ENCODE measurements around the gene AOX1. TPM values are rescaled to one million over a fixed set of nuclear protein-coding genes. Genes with fewer than 3 reads are reported as not detected.

AOX1 gene
- total and polyA plus RNA-seq, 9 of the 15 experiments (the other 6 are each of a cell fraction or from before 2014, with no cell fraction given): 0.10 to 0.55 (median 0.20) TPM; not detected in 6

- peaks cover 0 to 7% of the 10 kb centered on the region in 2 experiments; a peak in 2 of 5 replicates for H3K4me1 ChIP-seq (replicated peaks in 1 of 2; ENCODE audit: control insufficient read depth in 2 of 2, insufficient read depth in 2 of 2, low read length in 2 of 2)
- BruUV-seq (replicated peaks): no TSS peak
- no peak overlapping the region for H3K4me2 ChIP-seq (ENCODE audit: insufficient read depth, low read length)
- DNase-seq (ENCODE audit: extremely low read depth in 1 of 4, low spot score in 3 of 4) (no peak), ATAC-seq (no peak), FAIRE-seq (no peak)
- WGBS (ENCODE audit: insufficient coverage, low coverage, missing lambda C conversion rate): 16% methylated on average over 3 of the region's 3 CpGs
- H4K20me1 ChIP-seq (replicated peaks; ENCODE audit: control insufficient read depth, insufficient read depth, low read length): no peaks in the 10 kb centered on the region
- TF ChIP-seq GTF2A2 (tag; IDR thresholded peaks at IDR 0.05) (no peak), TEAD4 (IDR thresholded peaks at IDR 0.05; ENCODE audit: low read length) (no peak), TEAD4 (CRISPR knock-in tag; IDR thresholded peaks at IDR 0.05; ENCODE audit: borderline replicate concordance) (no peak), MCM3 (IDR thresholded peaks at IDR 0.05) (no peak), NR2C2 (CRISPR knock-in tag; IDR thresholded peaks at IDR 0.05) (no peak), NR2C2 (tag; IDR thresholded peaks at IDR 0.05) (no peak)
- H3K4me3 ChIP-seq: no peak overlapping the region
- no peaks in the 10 kb centered on the region for H3K36me3 ChIP-seq (ENCODE audit: control insufficient read depth, insufficient read depth, low read length)
- in situ Hi-C loops (cut with MboI): no loop called here
- H2AFZ ChIP-seq (ENCODE audit: low read depth, low read length): no peak overlapping the region
- ChIA-PET POLR2A (no interaction called here), CTCF (ENCODE audit: low intra/inter-chr PET ratio) (no interaction called here)
- no peaks in the 10 kb centered on the region for H3K9me3 ChIP-seq (replicated peaks; ENCODE audit: control insufficient read depth, insufficient read depth, low read depth, low read length)
- H3K27me3 ChIP-seq (ENCODE audit: control insufficient read depth in 2 of 2, insufficient read depth in 2 of 2, low read length in 2 of 2): peaks cover 0 to 8% of the 10 kb centered on the region in 2 experiments; a peak in 2 of 5 replicates
- intact Hi-C loops (cut with micrococcal nuclease): no loop called here
- H3K79me2 ChIP-seq (ENCODE audit: control insufficient read depth, insufficient read depth, low read length): no peaks in the 10 kb centered on the region
- no peaks in the 10 kb centered on the region for H3K9me1 ChIP-seq (ENCODE audit: control insufficient read depth, insufficient read depth, low read length)
- H3K9ac ChIP-seq (ENCODE audit: insufficient read depth in 1 of 2, low read depth in 2 of 2, low read length in 2 of 2): no peak overlapping the region
- H3K27ac ChIP-seq (ENCODE audit: extremely low read depth, low read depth, low read length): no peak overlapping the region
Observed at GRCh38 chr2:200668478-200668877, 82.7 kb downstream of the AOX1 start.

- in situ Hi-C loops (cut with MboI) (no loop called here), intact Hi-C loops (cut with micrococcal nuclease) (no loop called here)
- H3K4me2 ChIP-seq (ENCODE audit: insufficient read depth, low read length): no peak overlapping the region
- H3K9me1 ChIP-seq (ENCODE audit: control insufficient read depth, insufficient read depth, low read length): no peaks in the 10 kb centered on the region
- ChIA-PET POLR2A (no interaction called here), CTCF (ENCODE audit: low intra/inter-chr PET ratio) (no interaction called here)
- BruUV-seq (replicated peaks): no TSS peak
- H3K9me3 ChIP-seq (replicated peaks; ENCODE audit: control insufficient read depth, insufficient read depth, low read depth, low read length): no peaks in the 10 kb centered on the region
- H3K36me3 ChIP-seq (ENCODE audit: control insufficient read depth, insufficient read depth, low read length): no peaks in the 10 kb centered on the region
- 55% methylated on average over 6 of the region's 9 CpGs for WGBS (ENCODE audit: insufficient coverage, low coverage, missing lambda C conversion rate)
- no peak for FAIRE-seq
- H2AFZ ChIP-seq (ENCODE audit: low read depth, low read length): no peak overlapping the region
- H3K9ac ChIP-seq (ENCODE audit: insufficient read depth in 1 of 2, low read depth in 2 of 2, low read length in 2 of 2): no peak overlapping the region
- peaks cover 0 to 14% of the 10 kb centered on the region in 2 experiments; a peak in 2 of 5 replicates for H3K27me3 ChIP-seq (ENCODE audit: control insufficient read depth in 2 of 2, insufficient read depth in 2 of 2, low read length in 2 of 2)
- H3K4me3 ChIP-seq: no peak overlapping the region
- no peaks in the 10 kb centered on the region for H3K79me2 ChIP-seq (ENCODE audit: control insufficient read depth, insufficient read depth, low read length)
- no peak for DNase-seq (ENCODE audit: extremely low read depth in 1 of 4, low spot score in 3 of 4)
- no peak for ATAC-seq
- no peak overlapping the region for H3K27ac ChIP-seq (ENCODE audit: extremely low read depth, low read depth, low read length)
- peaks cover 0 to 7% of the 10 kb centered on the region in 2 experiments; a peak in 2 of 5 replicates for H3K4me1 ChIP-seq (replicated peaks in 1 of 2; ENCODE audit: control insufficient read depth in 2 of 2, insufficient read depth in 2 of 2, low read length in 2 of 2)
- no peaks in the 10 kb centered on the region for H4K20me1 ChIP-seq (replicated peaks; ENCODE audit: control insufficient read depth, insufficient read depth, low read length)
- TF ChIP-seq ZNF561 (CRISPR knock-in tag; conservative IDR thresholded peaks at IDR 0.05) (no peak), DPF2 (IDR thresholded peaks at IDR 0.05) (no peak), E2F8 (IDR thresholded peaks at IDR 0.05; ENCODE audit: low read depth, partially characterized antibody) (no peak), FOXM1 (IDR thresholded peaks at IDR 0.05; ENCODE audit: low read depth) (no peak), FOXM1 (CRISPR knock-in tag; IDR thresholded peaks at IDR 0.05; ENCODE audit: low read depth) (no peak), NFE2L1 (tag; IDR thresholded peaks at IDR 0.05; ENCODE audit: borderline replicate concordance, low read depth) (no peak)
Observed at GRCh38 chr2:200669308-200669707, 83.5 kb downstream of the AOX1 start.

All from K562 (cell line).